Thyroid gland (tissue), 4 donors: ENCODE data around the gene FRG2C. TPM values are rescaled to one million over a fixed set of nuclear protein-coding genes. Genes with fewer than 3 reads are reported as not detected.
"Not testable (repeated sequence)": the region's sequence is repeated elsewhere in the genome, so short reads cannot be mapped to it uniquely, and the experiment has no call there.

Experiments used
- DNase-seq, 2 donors: peaks; one replicate each; pipeline ENCODE4 v3.0.0-alpha.2; 2019
- H3K27ac ChIP-seq, 3 donors: fragments of 200-600 bp; sonication (generic); 1 replicate in 2 of 3; 2 replicates in 1 of 3; pipeline ENCODE4 v1.5.1; 2016 to 2019; ENCODE audit warnings: mild to moderate bottlenecking in 1 of 3, moderate library complexity in 1 of 3
- H3K27me3 ChIP-seq: fragments of 200-600 bp; sonication (generic); one replicate; pipeline ENCODE4 v1.5.1; 2019
- H3K36me3 ChIP-seq, 2 donors: fragments of 200-600 bp; sonication (generic); one replicate each; pipeline ENCODE4 v1.5.1; 2016 to 2019
- H3K4me1 ChIP-seq, 2 donors: fragments of 200-600 bp; sonication (generic); one replicate each; pipeline ENCODE4 v1.5.1; 2017 to 2019
- H3K4me3 ChIP-seq, 3 donors: fragments of 200-600 bp; sonication (generic); replicated peaks in 1 of 3; 1 replicate in 2 of 3; 2 replicates in 1 of 3; pipeline ENCODE4 v1.5.1; 2016; ENCODE audit warnings: mild to moderate bottlenecking in 1 of 3
- H3K9me3 ChIP-seq: fragments of 200-600 bp; sonication (generic); one replicate; pipeline ENCODE4 v1.5.1; 2017
- POLR2A ChIP-seq, 2 donors: fragments of 450-650 bp; IDR thresholded peaks; one replicate each; pipeline ENCODE4 v1.6.1; 2017; ENCODE audit warnings: antibody characterized with exemption in 2 of 2, mild to moderate bottlenecking in 2 of 2, moderate library complexity in 1 of 2
- WGBS, 2 donors: methylation state at CpG; one replicate each; pipeline ENCODE4 v1.1.5; 2017; 5-methylcytosine and 5-hydroxymethylcytosine counted together
- intact Hi-C: fragments of 100-400 bp; cut with DNase I; formaldehyde crosslinking; loops from one replicate; pipeline ENCODE4 v1.15.1; 2023
- total RNA-seq, 4 donors: library from RNA; depleted of rRNA; stranded (reverse); fragments of >200 nt; gene quantifications; one replicate each; pipeline ENCODE4 v1.2.3, GENCODE V29; 2016
- TF ChIP-seq, protein P1 (sequence below), 6 experiments: fragments of 200-600 bp in 3 of 6; fragments of 450-650 bp in 3 of 6; sonication (generic) in 3 of 6; IDR thresholded peaks; one replicate each; pipeline ENCODE4 v1.5.1; 2016 to 2019; ENCODE audit warnings: antibody characterized with exemption in 6 of 6, mild to moderate bottlenecking in 2 of 6, inconsistent platforms in 1 of 6, moderate library complexity in 1 of 6

Gene FRG2C
- total RNA-seq, 4 donors from 2014 or later: not detected

DNA sequence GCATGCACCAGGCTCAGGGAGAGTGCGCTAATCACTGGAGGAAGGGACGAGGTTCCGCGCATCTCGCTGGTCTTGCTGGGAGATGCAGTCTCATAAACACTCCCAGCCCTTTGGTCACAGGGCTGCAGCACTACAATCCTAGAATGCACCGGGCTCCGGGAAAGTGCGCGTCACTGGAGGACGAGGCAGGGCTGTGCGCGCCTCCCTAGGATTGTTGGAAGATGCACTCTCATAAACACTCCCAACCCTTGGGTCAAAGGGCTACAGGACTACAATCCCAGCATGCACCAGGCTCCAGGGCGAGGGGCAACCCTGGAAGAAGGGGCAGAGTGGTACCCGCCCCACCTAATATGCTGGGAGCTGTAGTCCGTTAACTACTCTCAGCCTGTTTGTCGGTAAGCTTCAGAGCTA lies 23.0 kb upstream of the FRG2C start:
- H3K27me3 ChIP-seq, H3K9me3 ChIP-seq, H3K4me1 ChIP-seq, H3K27ac ChIP-seq, intact Hi-C loops, H3K36me3 ChIP-seq: not testable (repeated sequence)
- peak; percentile 57 to 65 for DNase-seq
- H3K4me3 ChIP-seq: peak overlapping the region in 1 of 3 donors; percentile 49
- 0 to 6% methylated on average over 1 to 16 of the region's 16 CpGs for WGBS, 2 donors
- TF ChIP-seq POLR2A (IDR thresholded peaks at IDR 0.05): peak in 1 of 2 donors; percentile 18

DNA sequence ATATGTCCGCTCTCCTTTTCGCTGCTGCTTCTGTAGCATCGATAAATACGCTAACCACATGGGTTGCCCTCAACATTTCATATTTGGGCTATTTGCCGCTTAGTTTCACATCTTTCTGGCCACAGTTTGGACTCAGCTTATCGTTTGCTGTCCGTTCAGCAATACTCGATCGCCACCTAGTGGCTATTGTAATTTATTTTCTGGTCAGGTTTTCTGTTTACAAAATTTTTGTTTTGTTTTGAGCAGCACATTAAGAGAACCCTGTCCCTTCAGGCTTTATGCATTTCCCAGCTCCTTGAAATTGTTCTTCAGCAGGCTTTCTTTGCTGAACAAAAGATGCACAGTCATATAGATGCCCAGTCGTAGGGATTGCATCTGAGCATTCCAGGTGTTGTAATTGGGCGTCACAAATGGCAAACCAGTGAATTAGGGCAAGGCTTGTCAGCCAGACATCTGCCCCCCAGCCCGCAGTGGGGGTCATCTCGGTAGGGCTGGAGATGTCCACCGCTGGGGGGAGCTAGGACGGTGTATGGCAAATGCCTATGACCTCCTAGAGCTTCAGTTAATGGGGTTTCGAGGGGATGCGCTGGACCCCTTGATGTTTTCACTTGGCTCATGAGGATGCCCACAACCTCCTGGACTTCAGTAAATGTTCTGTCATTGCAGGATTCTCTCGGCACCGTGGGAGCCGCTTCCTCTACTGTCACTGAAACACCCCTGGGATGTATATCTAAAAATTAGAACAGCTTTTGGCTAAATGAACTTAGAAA lies 20.9 kb upstream of the FRG2C start:
- H3K9me3 ChIP-seq, intact Hi-C loops, H3K27me3 ChIP-seq, H3K27ac ChIP-seq, H3K4me3 ChIP-seq, H3K4me1 ChIP-seq, H3K36me3 ChIP-seq: not testable (repeated sequence)
- TF ChIP-seq, protein P1, sequence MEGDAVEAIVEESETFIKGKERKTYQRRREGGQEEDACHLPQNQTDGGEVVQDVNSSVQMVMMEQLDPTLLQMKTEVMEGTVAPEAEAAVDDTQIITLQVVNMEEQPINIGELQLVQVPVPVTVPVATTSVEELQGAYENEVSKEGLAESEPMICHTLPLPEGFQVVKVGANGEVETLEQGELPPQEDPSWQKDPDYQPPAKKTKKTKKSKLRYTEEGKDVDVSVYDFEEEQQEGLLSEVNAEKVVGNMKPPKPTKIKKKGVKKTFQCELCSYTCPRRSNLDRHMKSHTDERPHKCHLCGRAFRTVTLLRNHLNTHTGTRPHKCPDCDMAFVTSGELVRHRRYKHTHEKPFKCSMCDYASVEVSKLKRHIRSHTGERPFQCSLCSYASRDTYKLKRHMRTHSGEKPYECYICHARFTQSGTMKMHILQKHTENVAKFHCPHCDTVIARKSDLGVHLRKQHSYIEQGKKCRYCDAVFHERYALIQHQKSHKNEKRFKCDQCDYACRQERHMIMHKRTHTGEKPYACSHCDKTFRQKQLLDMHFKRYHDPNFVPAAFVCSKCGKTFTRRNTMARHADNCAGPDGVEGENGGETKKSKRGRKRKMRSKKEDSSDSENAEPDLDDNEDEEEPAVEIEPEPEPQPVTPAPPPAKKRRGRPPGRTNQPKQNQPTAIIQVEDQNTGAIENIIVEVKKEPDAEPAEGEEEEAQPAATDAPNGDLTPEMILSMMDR (IDR thresholded peaks at IDR 0.05): peak in 4 of 6 experiments; percentile 38 to 66 (median 58)
- 15 to 18% methylated on average over 18 to 20 of the region's 20 CpGs for WGBS, 2 donors
- peak in 1 of 2 donors; percentile 23 for DNase-seq

DNA sequence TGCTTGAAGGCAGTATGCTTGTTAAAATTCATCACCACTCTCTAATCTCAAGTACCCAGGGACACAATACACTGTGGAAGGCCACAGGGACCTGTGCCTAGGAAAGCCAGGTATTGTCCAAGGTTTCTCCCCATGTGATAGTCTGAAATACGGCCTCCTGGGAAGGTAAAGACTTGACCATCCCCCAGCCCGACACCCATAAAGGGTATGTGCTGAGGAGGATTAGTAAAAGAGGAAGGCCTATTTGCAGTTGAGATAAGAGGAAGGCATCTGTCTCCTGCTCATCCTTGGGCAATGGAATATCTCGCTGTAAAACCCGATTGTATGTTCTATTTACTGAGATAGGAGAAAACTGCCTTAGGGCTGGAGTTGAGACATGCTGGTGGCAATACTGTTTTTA lies 18.6 kb upstream of the FRG2C start:
- intact Hi-C loops, H3K36me3 ChIP-seq, H3K27me3 ChIP-seq, H3K9me3 ChIP-seq, H3K27ac ChIP-seq, DNase-seq, H3K4me3 ChIP-seq, H3K4me1 ChIP-seq: not testable (repeated sequence)
- WGBS, 2 donors: 30 to 70% methylated on average over 4 of the region's 4 CpGs

DNA sequence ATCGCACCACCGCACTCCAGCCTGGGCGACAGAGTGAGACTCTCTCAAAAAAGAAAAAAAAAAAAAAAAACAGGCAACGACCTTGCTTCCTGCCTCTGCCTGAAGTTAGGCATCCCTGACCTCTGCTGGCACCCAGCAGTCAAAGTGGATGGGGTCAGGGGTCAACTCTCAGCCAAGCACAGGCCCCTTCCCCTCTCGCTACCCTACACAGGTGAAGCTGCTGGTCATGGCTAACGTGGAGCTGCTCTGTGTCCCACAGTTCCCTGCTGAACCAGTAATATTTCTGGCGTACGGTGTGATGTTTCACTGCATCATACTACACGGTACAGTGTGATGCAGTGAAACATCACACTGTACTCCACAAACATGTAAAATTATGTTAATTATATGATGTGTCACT lies 13.9 kb upstream of the FRG2C start:
- WGBS, 2 donors: 74 to 77% methylated on average over 9 of the region's 9 CpGs
- Histone ChIP-seq H3K36me3 (no peaks in the 10 kb centered on the region), H3K27ac (no peak overlapping the region), H3K4me1 (no peaks in the 10 kb centered on the region), H3K4me3 (no peak overlapping the region), H3K27me3 (no peaks in the 10 kb centered on the region), H3K9me3 (no peaks in the 10 kb centered on the region)
- no peak for DNase-seq
- TF ChIP-seq, protein P1 (IDR thresholded peaks at IDR 0.05): no peak
- no peak for TF ChIP-seq POLR2A (IDR thresholded peaks at IDR 0.05)
- intact Hi-C loops: no loop called here

DNA sequence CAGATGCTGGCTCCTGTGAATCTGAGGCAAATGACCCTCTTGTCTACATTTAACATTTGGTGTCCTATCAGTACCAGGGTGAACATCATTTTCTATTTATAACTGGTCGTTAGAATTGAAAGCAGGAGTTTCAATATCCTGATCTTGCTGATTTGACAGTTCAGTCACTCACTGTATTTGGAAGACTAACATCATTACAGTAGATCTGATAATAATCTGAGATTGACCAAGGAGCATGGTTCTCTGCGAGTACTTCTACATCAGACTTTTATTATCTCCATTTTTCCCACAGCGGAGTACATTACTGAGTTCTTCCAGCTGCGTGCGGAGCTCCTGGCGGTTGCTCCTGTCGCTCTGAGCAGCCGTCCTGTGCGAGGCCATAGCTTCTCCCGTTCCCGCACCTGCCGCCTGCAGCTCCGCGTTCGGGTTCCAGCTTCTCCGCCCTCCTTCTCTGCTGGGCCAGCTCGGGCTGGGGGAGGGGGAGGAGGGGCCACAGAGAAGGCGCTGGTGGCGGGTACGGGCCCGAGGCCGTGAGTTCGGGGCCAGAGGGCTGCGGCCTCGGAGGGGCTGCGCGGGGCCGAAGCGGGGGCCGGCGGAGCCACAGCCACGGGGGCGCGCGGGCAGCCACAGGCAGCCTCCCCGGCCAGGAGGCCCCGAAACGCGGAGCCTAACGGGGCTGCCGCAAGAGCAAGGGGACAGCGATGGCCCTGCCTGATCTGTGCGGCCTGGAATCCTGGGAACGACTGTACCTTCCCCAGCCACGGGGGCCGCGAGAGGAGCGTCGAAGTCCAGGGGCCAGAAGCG lies 8.8 kb upstream of the FRG2C start:
- H3K27me3 ChIP-seq, H3K27ac ChIP-seq, H3K4me1 ChIP-seq, intact Hi-C loops, DNase-seq, H3K9me3 ChIP-seq, H3K36me3 ChIP-seq, H3K4me3 ChIP-seq: not testable (repeated sequence)
- WGBS, 2 donors: 22 to 38% methylated on average over 19 to 26 of the region's 50 CpGs

DNA sequence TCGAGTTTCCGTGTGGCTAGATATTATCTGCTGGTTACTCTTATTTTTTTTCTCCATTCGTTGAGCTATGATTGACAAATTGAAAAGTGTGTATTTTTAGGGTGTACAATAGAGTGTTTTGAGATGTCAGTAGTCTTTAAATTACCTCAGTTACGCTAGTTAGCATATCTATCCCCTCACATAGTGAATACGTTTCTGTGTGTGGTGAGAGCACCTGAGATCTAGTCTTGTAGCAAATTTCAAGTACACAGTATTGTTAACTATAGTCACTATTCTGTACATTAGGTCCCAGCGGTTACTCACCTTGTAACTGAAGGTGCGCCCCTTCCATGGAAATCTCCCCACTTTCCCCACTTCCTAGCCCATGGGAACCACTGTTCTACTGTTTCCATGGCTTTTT lies 8.2 kb upstream of the FRG2C start:
- H3K27ac ChIP-seq, H3K27me3 ChIP-seq, H3K9me3 ChIP-seq, H3K4me1 ChIP-seq, H3K4me3 ChIP-seq, intact Hi-C loops, DNase-seq, H3K36me3 ChIP-seq: not testable (repeated sequence)
- WGBS, 2 donors: 29 to 31% methylated on average over 7 of the region's 7 CpGs
